B cell (primary cell): ENCODE results near the gene MTCL1. TPM values are rescaled to one million over a fixed set of nuclear protein-coding genes. Genes with fewer than 3 reads are reported as not detected.

ENCODE experiments used
- ATAC-seq: fragments of 200-7000 bp; cut with Tn5 transposase; one replicate; pipeline ENCODE4 v1.10.0; 2021; ENCODE audit warnings: low read depth, mild to moderate bottlenecking, moderate number of reproducible peaks, moderate library complexity
- CTCF ChIA-PET: fragments of 350-600 bp; sonication (Branson Sonifier 250); formaldehyde crosslinking; loops from one replicate; lab custom pipeline; 2021; ENCODE audit warnings: antibody characterized with exemption, inconsistent platforms; lab: Charles Lee
- POLR2A ChIA-PET: fragments of 350-600 bp; sonication (Branson Sonifier 250); formaldehyde crosslinking; loops from one replicate; lab custom pipeline; 2021; ENCODE audit warnings: antibody characterized with exemption; lab: Charles Lee
- DNase-seq: peaks from one replicate; pipeline ENCODE4 v3.0.0; 2013
- H2AFZ ChIP-seq: 2 replicates; pipeline ENCODE4 v1.6.1; 2012; ENCODE audit warnings: mild to moderate bottlenecking, low read depth, low read length; ENCODE audit not compliant: insufficient read depth, poor library complexity, severe bottlenecking
- H3K27ac ChIP-seq, 2 donors: 1 replicate in 1 of 2; 2 replicates in 1 of 2; pipeline ENCODE4 v1.5.1; 2012 to 2013; ENCODE audit warnings: low read length in 2 of 2, mild to moderate bottlenecking in 2 of 2, moderate library complexity in 1 of 2
- H3K27me3 ChIP-seq, 4 experiments: fragments of 200-600 bp in 1 of 4; sonication (generic) in 1 of 4; replicated peaks in 1 of 4; 1 replicate in 2 of 4; 2 replicates in 2 of 4; pipeline versions ENCODE4 v1.6.1 to v1.7.0; 2013 to 2016; ENCODE audit warnings: low read length in 3 of 4, mild to moderate bottlenecking in 2 of 4, mixed read lengths in 1 of 4, moderate library complexity in 1 of 4; ENCODE audit not compliant: insufficient read depth in 4 of 4, control insufficient read depth in 3 of 4; ENCODE audit errors: control extremely low read depth in 1 of 4
- H3K36me3 ChIP-seq, 2 experiments: replicated peaks in 1 of 2; 1 replicate in 1 of 2; 2 replicates in 1 of 2; pipeline versions ENCODE4 v1.6.1 to v1.7.1; 2013; ENCODE audit warnings: low read length in 1 of 2; ENCODE audit not compliant: insufficient read depth in 2 of 2, control insufficient read depth in 1 of 2; ENCODE audit errors: control extremely low read depth in 1 of 2, extremely low read depth in 1 of 2
- H3K4me1 ChIP-seq, 2 donors: fragments of 200-600 bp in 1 of 2; sonication (generic) in 1 of 2; 1 replicate in 1 of 2; 2 replicates in 1 of 2; pipeline versions ENCODE4 v1.5.1 to v1.6.1; 2013 to 2017; ENCODE audit warnings: low read length in 2 of 2; ENCODE audit not compliant: control insufficient read depth in 2 of 2, insufficient read depth in 2 of 2
- H3K4me2 ChIP-seq: replicated peaks from 2 replicates; pipeline ENCODE3; 2012; ENCODE audit warnings: mild to moderate bottlenecking, low read depth, low read length; ENCODE audit not compliant: poor library complexity, severe bottlenecking
- H3K4me3 ChIP-seq, 5 experiments: fragments of 200-600 bp in 1 of 5; sonication (generic) in 1 of 5; 1 replicate in 3 of 5; 2 replicates in 2 of 5; pipeline versions ENCODE4 v1.5.1 to v1.7.0; 2011 to 2016; ENCODE audit warnings: low read length in 4 of 5, mild to moderate bottlenecking in 4 of 5, low read depth in 2 of 5, control low read depth in 1 of 5, moderate library complexity in 1 of 5; ENCODE audit not compliant: insufficient read depth in 1 of 5; ENCODE audit errors: control extremely low read depth in 1 of 5, extremely low read depth in 1 of 5
- H3K79me2 ChIP-seq: fragments of 200-600 bp; sonication (generic); one replicate; pipeline ENCODE4 v1.6.0; 2016; ENCODE audit warnings: low read length; ENCODE audit not compliant: control insufficient read depth, insufficient read depth
- H3K9ac ChIP-seq: fragments of 200-600 bp; sonication (generic); 2 replicates; pipeline ENCODE4 v1.6.1; 2017; ENCODE audit warnings: mild to moderate bottlenecking, low read length, moderate library complexity
- H3K9me3 ChIP-seq, 3 donors: one replicate each; pipeline versions ENCODE4 v1.6.1 to v1.7.1; 2013; ENCODE audit warnings: low read length in 2 of 3; ENCODE audit not compliant: control insufficient read depth in 2 of 3, insufficient read depth in 1 of 3; ENCODE audit errors: control extremely low read depth in 1 of 3
- H4K20me1 ChIP-seq: 2 replicates; pipeline ENCODE4 v1.6.0; 2012; ENCODE audit warnings: mild to moderate bottlenecking, low read length; ENCODE audit not compliant: insufficient read depth, control insufficient read depth, poor library complexity, severe bottlenecking
- H3K27ac Mint-ChIP-seq: one replicate; pipeline ENCODE4 v1.8.0; 2021; ENCODE audit warnings: mixed read lengths
- H3K27me3 Mint-ChIP-seq: one replicate; pipeline ENCODE4 v1.8.0; 2021; ENCODE audit warnings: mixed read lengths
- H3K4me1 Mint-ChIP-seq: one replicate; pipeline ENCODE4 v1.8.0; 2021; ENCODE audit warnings: mixed read lengths
- H3K4me3 Mint-ChIP-seq: one replicate; pipeline ENCODE4 v1.8.0; 2021; ENCODE audit warnings: mixed read lengths
- H3K9me3 Mint-ChIP-seq: one replicate; pipeline ENCODE4 v1.8.0; 2022; ENCODE audit warnings: mixed read lengths; ENCODE audit not compliant: insufficient read depth
- CTCF ChIP-seq: fragments of 200-600 bp; IDR thresholded peaks from one replicate; pipeline ENCODE4 v1.8.0; 2022; ENCODE audit warnings: antibody characterized with exemption, mild to moderate bottlenecking
- EZH2 ChIP-seq: IDR thresholded peaks from 2 replicates; pipeline ENCODE4 v1.6.1; 2012; ENCODE audit warnings: borderline replicate concordance, low read depth, mild to moderate bottlenecking, moderate library complexity, low read length; ENCODE audit not compliant: insufficient read depth, poor library complexity, severe bottlenecking
- WGBS: methylation state at CpG from one replicate; pipeline ENCODE4 v1.1.5; 2013; ENCODE audit warnings: missing lambda C conversion rate; ENCODE audit not compliant: insufficient coverage; 5-methylcytosine and 5-hydroxymethylcytosine counted together
- intact Hi-C: fragments of 100-400 bp; cut with micrococcal nuclease; formaldehyde crosslinking; loops from one replicate; pipeline ENCODE4 v1.10.0; 2022
- polyA plus RNA-seq: library from polyadenylated mRNA; depleted of rRNA; stranded (reverse); fragments of >200 nt; gene quantifications from 2 replicates; pipeline ENCODE4 v1.2.3, GENCODE V29; 2012
- total RNA-seq, 2 donors: library from RNA; stranded (reverse); fragments of 120-200 nt in 1 of 2; gene quantifications; 1 replicate in 1 of 2; 2 replicates in 1 of 2; pipeline versions ENCODE4 v1.2.3 to v1.2.4, GENCODE V29; 2013 to 2022

The MTCL1 gene
- total and polyA plus RNA-seq, 2 donors (not counting 1 experiment from before 2014, with no cell fraction given) = 2.7 to 5.8 TPM

GRCh38 chr18:8703781-8704301 lies 1.5 kb upstream of the MTCL1 start:
- Mint-ChIP-seq H3K4me1 (peaks cover 27% of the 10 kb centered on the region), H3K4me3 (peak overlapping the region; percentile 96), H3K27ac (peak overlapping the region; percentile 88), H3K27me3 (peaks cover 28% of the 10 kb centered on the region), H3K9me3 (no peaks in the 10 kb centered on the region)
- 28% methylated on average over 16 of the region's 16 CpGs for whole genome bisulfite sequencing
- Histone ChIP-seq H3K9me3 (peaks cover 0 to 7% (median 0%) of the 10 kb centered on the region in 3 donors), H3K4me2 (peak overlapping the region; percentile 96), H3K27ac (no peak overlapping the region), H3K79me2 (no peaks in the 10 kb centered on the region), H3K36me3 (no peaks in the 10 kb centered on the region), H3K9ac (peak overlapping the region; percentile 83), H3K4me3 (peak overlapping the region in 2 of 5 experiments; percentile 62 to 89), H2AFZ (peak overlapping the region; percentile 96), H3K4me1 (peaks cover 22 to 27% of the 10 kb centered on the region in 2 donors), H4K20me1 (no peaks in the 10 kb centered on the region), H3K27me3 (peaks cover 0 to 38% (median 19%) of the 10 kb centered on the region in 4 experiments)
- no peak for DNase-seq
- no peak for ATAC-seq
- intact Hi-C loops = loop anchor here (1.0 to 10.0 kb wide), 6 partner anchors 8 to 911 kb away; partner anchors contain the start of genes NDUFV2, PPP4R1, RALBP1 and TWSG1
- CTCF ChIA-PET = interaction anchor here (0.9 to 2.4 kb wide), 3 partner anchors 7 to 284 kb away, joined by 4 to 6 read pairs (median 5); no protein-coding TSS in a partner anchor
- POLR2A ChIA-PET = no interaction called here
- no peak for TF ChIP-seq CTCF
- no peak for TF ChIP-seq EZH2
